Measurements from ENCODE around the gene FDX2.

- TF ChIP-seq CTCF (conservative IDR thresholded peaks at IDR 0.05; ENCODE audit: low read depth, low read length) (no peak), EZH2 (IDR thresholded peaks at IDR 0.05; ENCODE audit: low read length, unreplicated experiment) (no peak)
Observed at GRCh38 chr19:10333758-10334587, 18.2 kb upstream of the FDX2 start.
